ENCODE data around the gene PLA2G4F. TPM values are rescaled to one million over a fixed set of nuclear protein-coding genes. Genes with fewer than 3 reads are reported as not detected.
A peak's percentile ranks its signal among the peaks of the same experiment; 100 is the strongest.

Gene PLA2G4F
- total RNA-seq, 4 donors from 2014 or later, result 7.4 to 45.2 (median 36.6) TPM

DNA sequence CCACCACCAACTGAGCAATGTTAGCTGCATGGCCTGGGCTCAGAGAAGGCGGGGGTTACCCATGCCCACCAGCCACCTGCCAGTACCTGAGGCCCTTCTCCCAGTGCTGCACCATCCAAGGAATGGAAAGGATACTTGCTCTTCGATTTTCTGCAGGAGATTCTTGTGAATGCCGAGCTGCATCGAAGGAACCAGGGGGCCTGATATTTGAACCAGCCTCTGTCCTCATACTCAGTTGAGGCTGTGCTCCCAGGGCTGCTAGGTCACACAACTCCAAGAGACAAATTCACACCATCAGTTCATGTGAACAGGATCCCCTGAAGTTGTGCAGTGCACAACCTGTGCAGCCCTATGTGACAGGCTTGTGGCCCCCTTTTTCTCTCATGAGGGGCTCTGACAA, 18.0 kb downstream of the PLA2G4F start:
- peaks cover 0 to 9% (median 0%) of the 10 kb centered on the region in 4 donors for H3K9me3 ChIP-seq
- DNase-seq, result peak in 1 of 3 donors; percentile 35
- TF ChIP-seq POLR2A (IDR thresholded peaks at IDR 0.05) (no peak), CTCF (IDR thresholded peaks at IDR 0.05) (no peak)

DNA sequence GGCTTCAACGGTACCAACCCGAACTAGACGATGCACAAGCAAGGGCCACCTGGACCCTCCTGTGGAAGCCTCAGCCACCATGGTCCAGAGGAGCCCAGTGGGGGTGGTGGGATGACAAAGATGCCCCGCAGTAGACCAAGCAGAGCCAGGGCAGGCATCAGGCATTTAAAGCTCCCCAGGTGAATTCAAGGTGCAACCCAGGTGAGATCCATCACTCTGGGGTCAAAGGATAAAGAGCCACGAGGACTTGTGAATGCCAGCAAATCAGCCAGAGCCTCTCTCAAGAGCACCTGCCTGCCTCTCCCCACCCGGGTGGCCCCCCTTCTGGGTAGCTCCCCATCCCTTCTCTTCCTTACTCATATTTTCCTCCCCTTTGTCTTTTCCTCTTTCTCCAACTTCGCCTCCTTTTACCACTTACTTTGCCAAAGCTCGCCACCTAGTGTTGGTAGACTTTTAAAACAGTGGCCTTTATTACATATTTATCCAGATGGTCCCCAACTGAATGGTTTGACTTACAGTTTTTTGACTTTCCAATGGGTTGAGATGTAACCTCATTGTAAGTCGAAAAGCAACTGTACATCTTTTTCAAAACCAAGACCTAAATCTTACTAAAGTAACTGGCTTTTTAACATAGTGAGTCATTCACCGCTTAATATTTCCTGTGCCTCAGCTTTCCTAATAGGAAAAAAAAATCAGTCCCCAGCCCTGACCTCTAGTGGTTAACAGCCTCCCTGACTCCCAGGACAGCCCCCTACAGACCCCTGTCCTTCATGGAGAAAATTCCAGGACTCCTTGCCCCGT, 18.8 kb downstream of the PLA2G4F start:
- Histone ChIP-seq H3K36me3 (no peaks in the 10 kb centered on the region), H3K27ac (no peak overlapping the region), H3K27me3 (no peaks in the 10 kb centered on the region), H3K4me3 (no peak overlapping the region), H3K9me3 (peaks cover 0 to 9% (median 0%) of the 10 kb centered on the region in 4 donors), H3K4me1 (peaks cover 0 to 13% (median 4%) of the 10 kb centered on the region in 4 donors)
- TF ChIP-seq POLR2A (IDR thresholded peaks at IDR 0.05) (no peak), CTCF (IDR thresholded peaks at IDR 0.05) (peak in 3 of 6 experiments; percentile 34 to 37 (median 36))
- peak in 1 of 3 donors; percentile 31 for DNase-seq

More for the DNA sequence above, 18.0 kb downstream of the PLA2G4F start:
- Histone ChIP-seq H3K27me3 (no peaks in the 10 kb centered on the region), H3K36me3 (no peaks in the 10 kb centered on the region), H3K4me1 (peaks cover 0 to 13% (median 4%) of the 10 kb centered on the region in 4 donors), H3K27ac (no peak overlapping the region), H3K4me3 (no peak overlapping the region)

DNA sequence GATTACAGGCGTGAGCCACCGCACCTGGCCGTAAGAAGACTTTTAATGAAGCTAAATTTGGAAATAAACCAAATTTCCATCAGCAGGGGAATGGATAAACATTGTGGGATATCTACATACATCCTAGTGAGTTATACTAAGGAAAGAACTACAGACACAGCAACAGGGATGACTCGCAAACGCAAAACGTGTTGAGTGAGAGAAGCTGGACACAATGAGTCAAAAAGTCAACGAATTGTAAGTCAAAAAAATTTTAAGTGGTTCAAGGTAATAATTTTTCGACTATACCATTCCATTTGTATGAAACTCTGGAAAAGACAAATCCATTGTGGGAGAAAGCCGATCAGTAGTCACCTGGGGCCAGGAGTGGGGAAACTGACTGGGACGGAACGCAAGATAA, 19.9 kb downstream of the PLA2G4F start:
- Histone ChIP-seq H3K9me3 (peaks cover 0 to 9% (median 0%) of the 10 kb centered on the region in 4 donors), H3K27me3 (no peaks in the 10 kb centered on the region), H3K36me3 (no peaks in the 10 kb centered on the region), H3K4me1 (peaks cover 0 to 9% (median 4%) of the 10 kb centered on the region in 4 donors), H3K4me3 (no peak overlapping the region), H3K27ac (no peak overlapping the region)
- no peak for DNase-seq
- TF ChIP-seq POLR2A (IDR thresholded peaks at IDR 0.05), result no peak
- no peak for TF ChIP-seq CTCF (IDR thresholded peaks at IDR 0.05)

DNA sequence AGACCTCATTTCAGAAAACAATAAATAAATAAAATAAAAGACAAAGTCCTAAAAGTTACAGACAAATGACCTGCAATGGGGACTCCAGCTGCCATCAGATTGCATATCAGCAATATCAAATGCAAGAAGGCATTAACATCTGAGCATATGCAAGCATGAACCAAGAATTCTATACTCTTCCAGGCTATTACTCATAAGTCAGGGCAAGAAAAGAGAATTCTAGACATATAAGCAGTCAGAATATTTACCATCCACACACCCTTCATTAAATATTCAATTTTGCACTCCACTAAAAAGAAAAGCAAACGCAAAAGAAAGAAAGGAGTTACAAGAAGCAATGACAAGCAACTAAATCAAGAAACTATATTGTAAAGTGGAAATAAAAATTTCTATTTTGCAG, 21.1 kb downstream of the PLA2G4F start:
- Histone ChIP-seq H3K36me3 (no peaks in the 10 kb centered on the region), H3K9me3 (peaks cover 0 to 9% (median 0%) of the 10 kb centered on the region in 4 donors), H3K4me3 (no peak overlapping the region), H3K27me3 (no peaks in the 10 kb centered on the region), H3K27ac (no peak overlapping the region), H3K4me1 (peaks cover 0 to 9% (median 4%) of the 10 kb centered on the region in 4 donors)
- DNase-seq, result no peak
- no peak for TF ChIP-seq CTCF (IDR thresholded peaks at IDR 0.05)
- no peak for TF ChIP-seq POLR2A (IDR thresholded peaks at IDR 0.05)

DNA sequence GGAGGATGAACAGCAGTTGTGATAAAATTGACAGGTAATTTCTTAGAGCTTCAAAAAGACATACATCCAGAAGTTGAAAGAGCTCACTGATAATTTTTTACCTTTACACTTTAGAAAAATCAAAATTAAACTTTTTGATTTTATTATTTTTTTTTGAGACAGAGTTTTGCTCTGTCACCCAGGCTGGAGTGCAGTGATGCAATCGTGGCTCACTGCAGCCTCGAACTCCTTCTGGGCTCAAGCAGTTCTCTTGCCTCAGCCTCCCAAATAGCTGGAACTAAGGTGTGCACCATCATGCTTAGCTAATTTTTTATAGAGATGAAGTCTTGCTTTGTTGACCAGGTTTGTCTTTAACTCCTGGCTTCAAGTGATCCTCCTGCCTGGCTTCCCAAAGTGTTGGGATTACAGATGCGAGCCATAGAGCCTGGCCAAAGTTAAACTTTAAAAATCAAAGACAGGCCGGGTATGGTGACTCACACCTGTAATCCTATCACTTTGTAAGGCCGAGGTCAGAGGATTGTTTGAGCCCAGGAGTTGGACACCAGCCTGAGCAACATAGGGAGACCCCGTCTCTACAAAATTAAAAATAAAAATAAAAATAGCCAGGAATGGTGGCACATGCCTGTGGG, 21.7 kb downstream of the PLA2G4F start:
- TF ChIP-seq POLR2A (IDR thresholded peaks at IDR 0.05) (no peak), CTCF (IDR thresholded peaks at IDR 0.05) (no peak)
- peak in 2 of 3 donors; percentile 3 to 13 for DNase-seq
- peaks cover 0 to 9% (median 0%) of the 10 kb centered on the region in 4 donors for H3K9me3 ChIP-seq

More for the DNA sequence above, 21.7 kb downstream of the PLA2G4F start:
- no peak overlapping the region for H3K4me3 ChIP-seq
- no peaks in the 10 kb centered on the region for H3K36me3 ChIP-seq
- H3K27ac ChIP-seq, result no peak overlapping the region
- no peaks in the 10 kb centered on the region for H3K27me3 ChIP-seq
- H3K4me1 ChIP-seq, result peaks cover 0 to 5% (median 2%) of the 10 kb centered on the region in 4 donors
